GM18526 (cell line): ENCODE data around the gene CALM3.

Source experiments
- POLR2A ChIP-seq: IDR thresholded peaks from 3 replicates; pipeline ENCODE4 v1.6.1; 2011; ENCODE audit not compliant: insufficient read length; ENCODE audit errors: extremely low read depth

Gene CALM3

DNA sequence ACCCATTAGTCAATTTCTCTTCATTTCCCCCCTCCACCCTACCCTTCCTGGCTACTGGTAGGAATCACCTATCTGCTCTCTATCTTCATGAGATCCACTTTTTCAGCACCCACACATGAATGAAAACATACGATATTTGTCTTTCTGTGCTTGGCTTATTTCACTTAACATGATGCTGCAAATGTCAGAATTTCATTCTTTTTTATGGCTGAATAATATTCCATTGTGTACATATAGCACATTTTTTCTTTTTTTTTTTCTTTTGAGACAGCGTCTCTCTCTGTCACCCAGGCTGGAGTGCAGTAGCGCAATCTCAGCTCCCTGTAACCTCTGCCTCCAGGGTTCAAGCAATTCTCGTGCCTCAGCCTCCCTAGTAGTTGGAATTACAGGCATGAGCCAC is 9.9 kb upstream of the CALM3 start:
- no peak for TF ChIP-seq POLR2A

DNA sequence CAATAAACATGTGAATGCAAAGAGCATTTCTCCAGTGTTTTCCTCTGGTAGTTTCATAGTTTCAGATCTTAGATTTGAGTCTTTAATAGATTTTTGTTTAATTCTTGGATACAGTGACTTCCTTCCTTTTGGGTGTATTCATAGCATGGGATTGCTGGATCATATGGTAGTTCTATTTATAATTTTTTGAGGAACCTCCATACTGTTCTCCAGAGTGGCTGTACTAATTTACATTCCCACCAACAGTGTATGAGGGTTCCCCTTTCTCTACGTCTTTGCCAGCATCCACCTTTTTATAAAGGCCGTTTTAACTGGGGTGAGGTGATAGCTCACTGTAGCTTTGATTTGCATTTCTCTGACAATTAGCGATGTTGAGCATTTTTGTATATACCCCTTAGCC is 9.3 kb upstream of the CALM3 start:
- no peak for TF ChIP-seq POLR2A

DNA sequence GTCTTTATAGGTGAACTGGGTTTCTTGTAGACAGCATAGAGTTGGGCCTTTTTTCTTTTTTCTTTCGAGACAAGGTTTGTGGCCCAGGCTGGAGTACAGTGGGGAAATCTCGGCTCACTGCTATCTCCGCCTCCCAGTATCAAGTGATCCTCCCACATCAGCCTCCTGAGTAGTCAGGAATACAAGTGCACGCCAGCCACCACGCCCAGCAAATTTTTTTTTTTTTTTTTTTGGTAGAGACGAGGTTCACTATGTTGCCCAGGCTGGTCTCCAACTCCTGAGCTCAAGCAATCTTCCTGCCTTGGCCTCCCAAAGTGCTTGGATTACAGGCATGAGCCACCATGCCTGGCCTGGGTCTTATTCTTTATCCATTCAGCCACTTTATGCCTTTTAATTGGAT is 5.1 kb upstream of the CALM3 start:
- no peak for TF ChIP-seq POLR2A

DNA sequence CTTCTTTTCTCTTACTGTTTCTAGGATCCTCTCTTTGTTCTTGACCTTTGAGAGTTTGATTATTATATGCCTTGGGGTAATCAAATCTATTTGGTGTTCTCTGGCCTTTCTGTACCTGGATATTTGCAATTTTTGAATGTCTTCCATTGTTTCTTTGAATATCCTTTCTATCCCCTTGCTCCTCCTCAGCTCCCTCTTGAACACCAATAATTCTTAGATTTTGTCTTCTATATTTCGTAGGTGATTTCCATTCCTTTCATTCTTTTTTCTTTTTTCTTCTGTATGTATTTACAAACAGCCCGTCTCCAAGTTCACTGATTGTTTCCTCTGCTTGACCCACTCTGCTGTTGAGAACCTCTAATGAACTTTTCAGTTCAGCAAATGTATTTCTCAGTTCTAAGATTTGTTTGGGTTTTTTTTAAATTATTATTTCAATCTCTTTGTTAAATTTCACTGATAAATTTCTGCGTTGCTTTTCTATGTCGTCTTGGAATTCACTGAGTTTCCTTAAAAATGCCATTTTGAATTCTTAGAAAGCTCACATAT is 2.7 kb upstream of the CALM3 start:
- no peak for TF ChIP-seq POLR2A

DNA sequence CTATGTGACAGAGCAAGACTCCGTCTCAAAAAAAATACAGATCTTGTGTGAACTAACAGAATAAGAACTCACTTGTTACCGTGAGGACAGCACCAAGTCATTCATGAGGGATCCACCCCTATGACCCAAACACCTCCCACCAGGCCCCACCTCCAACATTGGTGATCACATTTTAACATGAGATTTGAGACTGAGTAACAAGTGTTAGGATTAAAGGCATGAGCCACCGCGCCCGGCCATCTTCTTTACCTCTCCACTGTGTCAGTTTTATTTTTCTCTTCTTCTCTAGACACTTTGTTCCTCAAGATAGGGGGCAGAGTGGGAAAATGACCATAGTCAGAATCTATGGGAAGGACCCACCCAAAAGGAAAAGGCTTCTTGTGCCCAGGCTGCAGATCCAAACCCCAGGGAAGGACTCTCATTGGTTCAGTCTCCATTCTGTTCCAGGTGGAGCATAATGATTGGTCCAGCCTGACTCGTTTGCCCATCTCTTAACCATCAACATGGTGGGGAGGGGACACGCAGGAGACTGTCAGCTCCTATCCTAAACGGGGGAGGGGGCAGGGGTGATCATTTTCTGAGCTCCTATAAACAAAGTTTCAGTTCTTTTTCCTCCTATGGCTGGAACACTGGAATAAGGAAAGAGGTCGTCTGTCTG is 1.3 kb upstream of the CALM3 start:
- no peak for TF ChIP-seq POLR2A

DNA sequence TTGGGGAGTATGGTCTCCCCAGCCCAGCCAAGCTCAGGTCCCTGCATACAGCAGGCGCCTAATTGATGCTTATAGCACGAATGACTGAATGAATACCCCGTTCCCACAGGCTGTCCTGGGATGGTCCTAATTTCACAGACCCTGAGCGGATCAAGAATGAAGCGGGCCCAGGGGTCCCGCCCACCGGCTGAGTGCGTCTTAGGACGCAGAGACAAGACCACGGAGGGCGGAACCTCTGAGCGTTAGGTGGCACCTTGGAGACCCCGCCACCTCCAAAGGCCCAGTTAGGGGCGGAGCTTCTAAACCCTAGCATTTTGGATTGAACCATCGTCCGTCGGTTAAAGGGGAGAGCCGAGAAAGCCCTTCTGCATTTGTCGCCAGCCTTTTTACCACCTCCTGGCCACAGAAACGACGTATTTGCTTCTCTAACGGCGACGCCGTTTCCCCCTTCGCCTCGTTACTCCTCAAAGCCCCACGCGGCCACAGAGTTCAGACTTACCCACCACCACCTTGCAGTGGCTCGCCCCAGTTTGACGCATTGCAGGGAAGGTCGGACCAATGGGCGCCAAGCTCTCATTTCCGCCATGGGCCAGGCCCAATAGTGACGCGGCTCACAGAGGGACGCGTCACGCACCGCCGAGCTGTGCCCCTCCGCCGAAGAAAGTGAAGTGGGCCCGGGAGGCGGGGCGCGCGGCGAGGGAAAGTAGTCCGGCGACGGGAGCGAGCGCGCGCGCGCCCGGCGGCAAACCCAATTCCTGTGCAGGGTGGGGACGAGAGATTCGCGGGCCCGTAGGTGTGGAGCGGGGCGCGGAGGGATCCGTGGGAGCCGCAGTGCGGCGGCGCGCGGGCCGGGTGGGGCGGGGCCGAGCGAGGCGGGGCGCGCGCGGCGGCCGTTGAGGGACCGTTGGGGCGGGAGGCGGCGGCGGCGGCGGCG is 479 bp upstream of the CALM3 start:
- TF ChIP-seq POLR2A: peak; percentile 88

DNA sequence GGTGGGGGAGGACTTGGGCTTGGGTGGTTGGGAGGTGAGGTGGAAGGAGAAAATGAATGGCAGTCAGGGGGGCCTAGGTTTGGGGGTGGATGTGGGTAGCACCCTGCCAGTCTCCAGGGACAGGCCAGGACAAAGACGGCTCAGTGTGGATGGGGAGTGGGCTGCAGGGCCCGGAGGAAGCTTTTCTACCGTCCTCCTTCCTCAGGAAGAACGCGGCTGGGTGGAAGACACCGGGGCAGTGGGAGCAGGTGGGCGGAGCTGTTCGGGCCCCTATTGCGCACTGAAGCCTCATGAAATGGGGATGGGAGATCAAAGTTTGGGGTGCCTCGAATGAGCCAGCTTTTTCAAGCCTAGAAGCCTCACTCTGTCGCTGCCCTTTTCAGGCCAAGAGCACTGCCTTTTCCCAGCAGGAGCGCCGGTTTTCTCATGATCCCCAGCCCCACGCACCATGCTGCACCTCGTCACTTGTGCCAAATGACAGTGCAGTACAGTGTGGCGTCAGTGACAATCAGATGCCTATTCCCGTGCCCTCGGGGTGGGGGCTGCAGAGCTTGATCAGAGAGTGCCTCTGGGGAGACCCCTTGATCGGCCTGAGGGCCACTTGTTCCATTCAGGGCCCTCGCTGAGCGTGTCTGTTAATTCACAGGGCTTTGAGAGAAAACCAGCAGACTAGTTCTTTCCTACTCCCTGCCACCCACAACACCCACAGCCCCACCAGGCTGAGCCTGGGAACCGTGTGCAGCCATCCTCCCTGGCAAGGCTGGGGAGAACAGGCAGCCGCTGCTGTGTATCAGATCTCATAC is 1.5 kb downstream of the CALM3 start:
- no peak for TF ChIP-seq POLR2A

DNA sequence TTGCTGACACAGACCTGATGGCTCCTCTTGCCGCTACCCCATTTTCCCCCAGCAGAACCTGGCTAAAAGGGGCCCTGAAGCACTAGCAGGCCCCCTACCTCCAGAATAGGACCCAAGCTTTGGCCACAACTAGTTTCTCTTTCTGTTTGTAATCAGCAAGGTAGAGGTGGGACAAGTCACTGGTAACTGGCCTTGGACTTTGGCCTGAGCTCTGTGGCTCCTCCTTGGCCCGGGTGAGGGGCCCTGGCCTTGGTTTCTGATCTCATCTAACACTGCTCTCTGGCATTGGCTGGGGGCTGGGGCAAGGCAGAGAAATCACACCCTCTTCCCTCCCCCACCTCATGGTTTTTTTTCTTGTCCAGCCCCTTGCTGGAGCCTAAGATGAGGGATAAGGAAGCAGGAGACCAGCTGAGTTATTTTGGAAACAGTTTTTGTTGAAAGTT is 2.1 kb downstream of the CALM3 start:
- TF ChIP-seq POLR2A: no peak

DNA sequence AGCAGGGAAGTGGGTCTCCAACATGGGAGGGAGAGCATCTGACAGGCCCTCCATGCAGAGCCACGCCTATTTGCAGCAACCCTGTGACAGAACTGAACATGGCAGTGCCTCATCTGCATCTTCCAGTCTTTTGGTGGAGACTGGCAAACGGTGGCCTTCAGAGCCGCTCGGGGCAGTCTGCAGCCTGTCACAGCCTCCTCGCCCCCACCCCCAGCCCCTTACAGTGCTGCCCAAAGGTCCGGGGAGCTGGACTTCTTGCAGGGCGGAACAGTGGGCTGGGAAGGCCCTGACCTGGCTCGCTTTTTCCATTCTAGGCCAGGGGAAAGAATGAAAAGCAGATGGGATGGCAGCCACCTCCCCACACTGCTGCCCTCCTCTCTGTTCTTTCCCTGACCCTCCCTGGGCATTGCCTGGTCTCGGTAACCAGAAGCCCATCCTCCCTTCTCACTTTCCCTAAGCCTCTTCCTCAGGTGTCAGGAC is 2.7 kb downstream of the CALM3 start:
- TF ChIP-seq POLR2A: no peak

DNA sequence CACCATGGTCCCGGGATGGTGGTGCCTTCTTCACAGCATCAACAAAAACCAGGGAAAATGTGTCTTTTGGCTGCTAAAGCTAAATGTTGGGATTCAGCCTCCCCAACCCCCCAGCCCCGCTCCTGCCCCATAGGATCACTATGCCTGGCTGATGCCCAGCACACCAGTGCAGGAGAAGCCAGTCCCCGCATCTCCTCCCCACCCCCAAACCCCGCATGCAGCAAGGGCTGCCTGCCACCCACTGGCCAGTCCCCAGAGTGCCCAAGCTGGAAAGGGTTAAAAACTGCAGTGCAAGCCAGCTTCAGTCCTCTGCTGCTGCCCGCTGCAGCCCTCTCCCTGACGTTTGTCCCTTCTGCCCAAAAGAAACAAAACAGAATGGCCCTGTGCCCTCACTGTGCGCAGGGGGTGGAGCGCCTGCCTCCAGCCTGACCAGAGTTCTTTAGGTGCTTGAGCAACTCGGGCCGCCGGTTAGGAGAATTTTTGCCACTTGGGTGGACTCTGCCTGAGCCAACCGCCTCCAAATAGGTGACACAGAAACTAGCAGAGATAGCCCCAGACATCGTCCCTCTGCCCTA is 3.7 kb downstream of the CALM3 start:
- TF ChIP-seq POLR2A: no peak

DNA sequence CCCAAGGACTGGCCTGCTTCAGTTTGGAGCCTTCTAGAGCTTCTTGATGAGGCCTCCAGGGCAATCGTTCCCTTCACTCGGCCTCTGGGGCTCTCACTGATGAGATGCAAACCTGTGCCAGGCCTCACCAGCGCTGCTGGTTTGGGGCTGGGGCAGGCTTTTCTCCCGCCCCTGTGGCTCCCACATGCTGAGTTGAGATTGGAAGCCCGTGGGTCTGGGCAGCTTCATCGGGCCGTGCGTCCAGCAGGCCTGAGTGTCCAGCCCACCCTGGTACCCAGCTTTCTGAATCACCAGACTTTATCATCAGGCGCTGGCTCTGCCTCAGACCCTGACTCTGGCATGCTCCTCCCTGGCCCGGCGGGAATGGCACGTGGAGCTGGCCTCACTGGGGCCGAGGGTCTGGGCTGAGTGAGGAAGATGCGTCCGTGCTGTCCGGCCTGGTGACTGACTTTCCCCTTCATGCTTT is 4.3 kb downstream of the CALM3 start:
- no peak for TF ChIP-seq POLR2A

DNA sequence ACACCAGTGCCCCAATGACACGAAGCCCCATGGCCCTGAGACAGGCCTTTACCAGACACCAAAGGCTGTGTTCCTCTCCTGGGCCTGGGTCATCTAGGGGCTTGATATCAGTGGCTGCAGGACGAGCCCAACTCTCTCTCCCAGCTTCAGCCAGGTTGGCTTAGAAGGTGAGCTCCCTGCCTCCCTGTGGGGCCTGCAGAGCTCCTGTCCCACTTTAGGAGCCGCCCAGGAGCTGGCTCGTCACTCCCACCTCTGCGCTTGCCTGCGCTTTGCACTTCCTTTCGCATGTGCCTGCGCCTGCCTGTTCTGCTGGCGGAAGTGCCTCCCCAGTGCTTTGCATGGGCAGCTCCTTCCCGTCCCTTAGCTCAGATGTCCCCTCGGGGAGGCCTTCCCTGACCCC is 4.9 kb downstream of the CALM3 start:
- no peak for TF ChIP-seq POLR2A

DNA sequence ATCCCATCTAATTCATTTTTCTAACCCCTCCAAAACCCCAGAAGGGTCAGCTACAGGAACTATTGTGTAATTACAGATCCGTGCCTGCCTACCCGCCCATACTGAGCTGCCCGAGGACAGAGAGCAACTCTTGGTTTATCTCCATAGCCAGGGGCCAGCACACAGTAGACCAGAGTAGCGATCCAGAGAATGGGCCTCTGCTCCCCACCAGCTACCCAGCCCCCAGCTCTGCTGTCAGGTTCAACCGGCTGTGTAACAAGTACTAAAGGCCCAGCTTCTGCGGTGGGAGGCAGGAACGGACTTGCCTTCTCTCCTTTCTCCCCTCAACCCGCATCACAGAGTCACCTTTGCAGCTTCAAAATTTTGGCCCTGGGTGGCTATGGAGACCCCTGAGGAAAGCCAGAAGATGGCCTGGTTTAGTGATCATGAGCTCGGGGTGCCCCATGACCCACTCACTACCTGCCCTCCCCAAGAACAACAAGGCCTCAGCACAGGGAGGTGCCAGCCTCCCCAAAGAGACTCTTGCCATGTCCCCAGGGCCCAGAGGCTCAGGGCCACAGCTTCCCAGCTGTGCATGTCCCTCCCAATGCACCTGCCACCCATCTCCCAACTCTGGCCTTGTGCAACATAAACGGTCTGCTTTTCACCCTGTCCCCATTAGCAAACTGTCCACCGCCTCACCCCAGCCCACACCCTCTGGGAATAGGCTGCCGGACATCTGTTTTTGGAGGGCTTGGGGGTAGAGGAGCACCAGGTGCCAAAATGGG is 5.7 kb downstream of the CALM3 start:
- TF ChIP-seq POLR2A: no peak

DNA sequence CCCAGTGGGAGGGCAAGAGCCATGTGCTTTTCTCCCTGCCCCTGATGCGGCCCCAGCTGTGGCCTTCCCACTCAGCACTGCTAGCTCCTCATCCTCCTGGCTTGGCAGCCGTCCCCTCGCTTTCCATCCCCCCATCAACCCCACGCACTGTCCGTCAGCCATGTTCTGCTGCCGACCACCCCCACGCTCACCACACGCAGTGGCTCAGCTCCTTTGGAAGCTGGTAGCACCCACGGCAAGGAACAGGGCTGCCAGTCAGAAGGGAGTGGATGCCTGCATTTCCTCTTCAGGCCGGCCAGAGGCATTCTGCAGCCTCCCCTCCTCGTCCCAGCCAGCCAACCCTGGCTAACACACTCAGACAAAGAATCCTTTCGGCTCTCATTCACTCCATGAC is 6.3 kb downstream of the CALM3 start:
- TF ChIP-seq POLR2A: no peak
